ENCODE measurements around the gene FOXE1. TPM values are rescaled to one million over a fixed set of nuclear protein-coding genes. Genes with fewer than 3 reads are reported as not detected.

Gene FOXE1
- total RNA-seq, 1 experiment from 2014 or later: not detected

DNA sequence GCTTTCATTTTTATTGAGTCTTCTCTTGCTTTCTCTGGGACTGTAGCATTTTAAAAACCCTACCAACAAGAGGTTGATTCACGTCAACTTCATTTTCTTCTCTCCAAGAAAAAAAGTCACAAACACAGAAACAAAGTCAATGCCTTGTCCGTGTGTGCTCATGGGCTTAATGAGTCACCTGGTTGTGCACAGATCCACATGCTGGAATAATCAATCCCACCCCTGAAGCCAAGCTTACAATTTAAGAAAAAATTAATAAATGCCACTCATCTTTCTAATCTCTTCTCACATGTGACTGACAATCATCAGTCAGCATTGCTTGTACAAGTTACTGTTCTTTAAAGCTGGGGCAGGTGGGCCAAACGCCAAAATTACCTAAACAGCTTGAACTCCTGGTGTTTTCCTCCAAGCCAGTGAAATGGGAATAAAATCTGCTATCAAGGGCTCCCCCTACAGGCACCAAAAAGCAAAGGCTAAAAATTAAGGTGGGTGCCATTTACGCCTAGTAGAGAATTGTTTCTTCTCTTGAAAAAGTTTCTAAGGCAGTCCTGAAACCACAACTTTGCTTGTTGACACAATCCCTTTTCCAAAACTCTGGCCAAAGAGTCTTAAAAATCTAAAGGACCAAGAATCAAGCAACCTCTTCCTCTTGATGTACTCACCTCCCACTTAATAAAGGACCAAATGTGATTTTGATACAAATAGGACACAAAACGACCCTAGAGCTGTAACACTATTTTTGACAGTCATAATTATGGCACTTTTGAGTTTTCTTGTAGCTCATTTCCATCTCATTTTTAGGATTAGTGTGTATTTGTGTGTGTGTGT is 47.9 kb downstream of the FOXE1 start:
- Histone ChIP-seq H3K79me2 (ENCODE audit: insufficient read depth, low read length) (no peaks in the 10 kb centered on the region), H3K4me1 (ENCODE audit: insufficient read depth, low read length) (no peaks in the 10 kb centered on the region), H3K4ac (ENCODE audit: low read depth, low read length) (no peak overlapping the region), H2AK5ac (ENCODE audit: insufficient read length, low read length) (no peak overlapping the region), H3K18ac (ENCODE audit: insufficient read length, low read depth, low read length) (no peak overlapping the region), H3K14ac (ENCODE audit: insufficient read depth, low read length) (no peak overlapping the region), H2AFZ (ENCODE audit: low read length) (no peak overlapping the region), H3K23me2 (ENCODE audit: insufficient read length, low read depth, low read length, poor library complexity, severe bottlenecking) (no peaks in the 10 kb centered on the region), H4K5ac (ENCODE audit: insufficient read length, low read depth, low read length) (no peak overlapping the region), H3K9ac (ENCODE audit: extremely low read depth, insufficient read length, low read length) (no peak overlapping the region), H2BK5ac (ENCODE audit: insufficient read length, low read length) (no peak overlapping the region), H4K91ac (ENCODE audit: insufficient read length, low read depth, low read length) (no peak overlapping the region), H3K27me3 (ENCODE audit: insufficient read depth, low read length) (no peaks in the 10 kb centered on the region), H3K79me1 (ENCODE audit: insufficient read depth, low read depth, low read length, poor library complexity, severe bottlenecking) (no peaks in the 10 kb centered on the region), H3K23ac (ENCODE audit: insufficient read length, low read depth, low read length) (no peak overlapping the region), H4K8ac (replicated peaks; ENCODE audit: insufficient read length, low read depth, low read length) (peak overlapping the region; percentile 60), H3K27ac (ENCODE audit: insufficient read length, low read depth, low read length) (no peak overlapping the region), H3K9me3 (ENCODE audit: control insufficient read depth, low read depth, low read length) (no peaks in the 10 kb centered on the region), H2BK120ac (ENCODE audit: low read depth, low read length, poor library complexity, severe bottlenecking) (no peak overlapping the region), H3K56ac (ENCODE audit: insufficient read length, low read depth, low read length) (no peak overlapping the region), H2BK12ac (ENCODE audit: insufficient read length, low read depth, low read length) (no peak overlapping the region), H4K20me1 (ENCODE audit: control insufficient read depth, insufficient read depth, insufficient read length) (no peaks in the 10 kb centered on the region), H3K4me2 (ENCODE audit: insufficient read depth, insufficient read length, low read length) (no peak overlapping the region), H2BK20ac (ENCODE audit: low read depth, low read length, poor library complexity, severe bottlenecking) (no peak overlapping the region), H2BK15ac (ENCODE audit: low read depth, low read length) (no peak overlapping the region), H3T11ph (ENCODE audit: low read length) (no peak overlapping the region)
- TF ChIP-seq, protein P1, sequence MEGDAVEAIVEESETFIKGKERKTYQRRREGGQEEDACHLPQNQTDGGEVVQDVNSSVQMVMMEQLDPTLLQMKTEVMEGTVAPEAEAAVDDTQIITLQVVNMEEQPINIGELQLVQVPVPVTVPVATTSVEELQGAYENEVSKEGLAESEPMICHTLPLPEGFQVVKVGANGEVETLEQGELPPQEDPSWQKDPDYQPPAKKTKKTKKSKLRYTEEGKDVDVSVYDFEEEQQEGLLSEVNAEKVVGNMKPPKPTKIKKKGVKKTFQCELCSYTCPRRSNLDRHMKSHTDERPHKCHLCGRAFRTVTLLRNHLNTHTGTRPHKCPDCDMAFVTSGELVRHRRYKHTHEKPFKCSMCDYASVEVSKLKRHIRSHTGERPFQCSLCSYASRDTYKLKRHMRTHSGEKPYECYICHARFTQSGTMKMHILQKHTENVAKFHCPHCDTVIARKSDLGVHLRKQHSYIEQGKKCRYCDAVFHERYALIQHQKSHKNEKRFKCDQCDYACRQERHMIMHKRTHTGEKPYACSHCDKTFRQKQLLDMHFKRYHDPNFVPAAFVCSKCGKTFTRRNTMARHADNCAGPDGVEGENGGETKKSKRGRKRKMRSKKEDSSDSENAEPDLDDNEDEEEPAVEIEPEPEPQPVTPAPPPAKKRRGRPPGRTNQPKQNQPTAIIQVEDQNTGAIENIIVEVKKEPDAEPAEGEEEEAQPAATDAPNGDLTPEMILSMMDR (conservative IDR thresholded peaks at IDR 0.05): peak; percentile 79
- no peaks in the 10 kb centered on the region for H3K4me1 Mint-ChIP-seq
- WGBS (ENCODE audit: extremely low coverage, insufficient read length, low lambda C conversion rate): no CpG with 5 or more reads among the region's 5 CpGs
- no peak overlapping the region for H3K4me3 Mint-ChIP-seq
- no peaks in the 10 kb centered on the region for H3K9me3 Mint-ChIP-seq
- no peaks in the 10 kb centered on the region for H3K36me3 Mint-ChIP-seq (ENCODE audit: insufficient read depth in 1 of 3, low read depth in 3 of 3)
- H3K27me3 Mint-ChIP-seq (ENCODE audit: low read depth): peaks cover 2% of the 10 kb centered on the region
- H3K27ac Mint-ChIP-seq: no peak overlapping the region; a peak in 1 of 7 replicates
- no peak for DNase-seq
